GM12878 (cell line): ENCODE measurements around the gene GGT7. TPM values are rescaled to one million over a fixed set of nuclear protein-coding genes. Genes with fewer than 3 reads are reported as not detected.

Experiments
- ATAC-seq: fragments of 200-7000 bp; cut with Tn5 transposase; 3 replicates; pipeline ENCODE4 v1.9.1; 2020; ENCODE audit warnings: mild to moderate bottlenecking, moderate library complexity
- BruUV-seq: library from RNA; stranded (reverse); fragments of 400-500 nt; replicated peaks from 2 replicates; lab custom pipeline; 2021; lab: Mats Ljungman, UMichigan
- CTCF ChIA-PET: fragments of 300-600 bp; sonication (Branson Sonifier 250); formaldehyde crosslinking; extraction: SDS; loops from one replicate; lab custom pipeline; 2021; ENCODE audit warnings: inconsistent platforms; lab: Yijun Ruan, JAX
- POLR2A ChIA-PET: fragments of 350-600 bp; formaldehyde crosslinking; extraction: SDS; loops from one replicate; lab custom pipeline; 2021; ENCODE audit warnings: inconsistent platforms; lab: Charles Lee
- RAD21 ChIA-PET: fragments of 300-600 bp; sonication (Branson Sonifier 250); formaldehyde crosslinking; loops from one replicate; lab custom pipeline; 2023; ENCODE audit warnings: antibody characterized with exemption; ENCODE audit not compliant: unreplicated experiment; lab: Charles Lee
- SMC1A ChIA-PET: fragments of 300-600 bp; sonication (Branson Sonifier 250); formaldehyde crosslinking; loops from one replicate; lab custom pipeline; 2023; ENCODE audit not compliant: unreplicated experiment, uncharacterized antibody; lab: Charles Lee
- DNase-seq: peaks from one replicate; pipeline ENCODE4 v3.0.0-alpha.2; 2011; ENCODE audit warnings: low read depth, low spot score
- FAIRE-seq: peaks from 3 replicates; lab custom pipeline; 2011; peaks lifted over from hg19 to GRCh38; lab: Jason Lieb, UNC
- H2AFZ ChIP-seq: 2 replicates; pipeline ENCODE4 v1.6.0; 2011; ENCODE audit warnings: low read depth, low read length, control low read depth; ENCODE audit not compliant: control insufficient read depth
- H3K27ac ChIP-seq: 2 replicates; pipeline ENCODE4 v1.5.1; 2011; ENCODE audit warnings: control low read depth; ENCODE audit not compliant: control insufficient read depth, insufficient read depth
- H3K27me3 ChIP-seq, 2 experiments: replicated peaks in 1 of 2; 2 replicates each; pipeline versions ENCODE4 v1.6.0 to v1.6.1; 2011; ENCODE audit warnings: low read length in 1 of 2; ENCODE audit not compliant: control insufficient read depth in 2 of 2, insufficient read depth in 2 of 2
- H3K36me3 ChIP-seq, 2 experiments: 2 replicates each; pipeline ENCODE4 v1.5.1; 2011; ENCODE audit warnings: low read length in 1 of 2; ENCODE audit not compliant: control insufficient read depth in 2 of 2, insufficient read depth in 2 of 2
- H3K4me1 ChIP-seq: 2 replicates; pipeline ENCODE4 v1.6.1; 2011; ENCODE audit warnings: mild to moderate bottlenecking, low read length, moderate library complexity, mixed read lengths; ENCODE audit not compliant: control insufficient read depth, insufficient read depth
- H3K4me2 ChIP-seq: 2 replicates; pipeline ENCODE4 v1.6.0; 2011; ENCODE audit warnings: control low read depth; ENCODE audit not compliant: control insufficient read depth, insufficient read depth
- H3K4me3 ChIP-seq: fragments of 200-600 bp; sonication (generic); 2 replicates; pipeline ENCODE4 v1.5.1; 2016
- H3K79me2 ChIP-seq: 2 replicates; pipeline ENCODE4 v1.6.0; 2011; ENCODE audit warnings: low read length; ENCODE audit not compliant: control insufficient read depth, insufficient read depth
- H3K9ac ChIP-seq: 2 replicates; pipeline ENCODE4 v1.8.0; 2011; ENCODE audit warnings: low read length, control low read depth, mixed read lengths; ENCODE audit not compliant: control insufficient read depth, insufficient read depth
- H3K9me3 ChIP-seq: replicated peaks from 3 replicates; pipeline ENCODE4 v1.5.1; 2011; ENCODE audit warnings: mild to moderate bottlenecking, low read length; ENCODE audit not compliant: control insufficient read depth, insufficient read depth
- H4K20me1 ChIP-seq: 2 replicates; pipeline ENCODE4 v1.6.0; 2011; ENCODE audit not compliant: control insufficient read depth, insufficient read depth
- GATAD2B ChIP-seq: fragments of 450-650 bp; conservative IDR thresholded peaks from 2 replicates; pipeline ENCODE4 v1.6.1; 2017; ENCODE audit warnings: low read depth, mild to moderate bottlenecking, moderate library complexity
- IKZF2 ChIP-seq, 2 experiments: fragments of 450-650 bp; IDR thresholded peaks; 2 replicates each; pipeline ENCODE4 v1.6.1; 2017; ENCODE audit warnings: mild to moderate bottlenecking in 2 of 2, moderate library complexity in 2 of 2
- MTA3 ChIP-seq: IDR thresholded peaks from 2 replicates; pipeline ENCODE4 v1.6.1; 2012; ENCODE audit warnings: low read length, inconsistent platforms, borderline replicate concordance
- MXI1 ChIP-seq: fragments of 150-350 bp; IDR thresholded peaks from 2 replicates; pipeline ENCODE4 v1.6.1; 2011; ENCODE audit warnings: low read depth, mild to moderate bottlenecking, inconsistent platforms, low read length, improper control_type of control experiment
- POLR2AphosphoS5 ChIP-seq: IDR thresholded peaks from 2 replicates; pipeline ENCODE4 v1.6.1; 2011; ENCODE audit warnings: mild to moderate bottlenecking, low read length, inconsistent platforms
- RELA ChIP-seq: fragments of 450-650 bp; IDR thresholded peaks from 2 replicates; pipeline ENCODE4 v1.8.0; 2014; ENCODE audit warnings: borderline replicate concordance; ENCODE audit not compliant: partially characterized antibody
- RFX5 ChIP-seq: IDR thresholded peaks from 2 replicates; pipeline ENCODE4 v1.6.1; 2011; ENCODE audit warnings: low read depth, low read length, improper control_type of control experiment
- ZSCAN29 ChIP-seq: fragments of 450-650 bp; IDR thresholded peaks from 2 replicates; pipeline ENCODE4 v1.6.1; 2017; ENCODE audit warnings: mild to moderate bottlenecking, moderate library complexity
- WGBS: methylation state at CpG from one replicate; pipeline ENCODE4 v1.1.6; 2016; ENCODE audit warnings: low lambda C conversion rate; ENCODE audit not compliant: insufficient replicate concordance, insufficient coverage; ENCODE audit errors: missing lambda C conversion rate; 5-methylcytosine and 5-hydroxymethylcytosine counted together
- in situ Hi-C: fragments of 300-500 bp; cut with MboI; formaldehyde crosslinking; loops from 9 replicates; pipeline ENCODE4 v1.14.3; 2018; ENCODE audit warnings: mixed read lengths
- intact Hi-C: fragments of 100-400 bp; cut with micrococcal nuclease; formaldehyde crosslinking; loops from one replicate; pipeline ENCODE4 v1.14.2; 2022; ENCODE audit not compliant: unreplicated experiment
- polyA plus RNA-seq, 11 experiments: library from polyadenylated mRNA; depleted of rRNA in 4 of 11; unstranded in 6 of 11; stranded (reverse) in 5 of 11; fragments of >200 nt; fragmentation: Nextera tagmentation in 4 of 11; fragmentation: Illumina TruSeq in 1 of 11; extraction: Ambion mirVana in 4 of 11; extraction: Trizol in 1 of 11; gene quantifications; 1 replicate in 1 of 11; 2 replicates in 10 of 11; pipeline versions ENCODE4 v1.2.1 to v1.2.3, GENCODE V29; 2011 to 2016; ENCODE audit warnings: inconsistent platforms in 2 of 11, missing spikeins in 2 of 11, low read depth in 1 of 11
- total RNA-seq, 4 experiments: library from RNA; depleted of rRNA in 3 of 4; stranded (reverse); fragments of >200 nt in 3 of 4; fragmentation: Illumina TruSeq in 1 of 4; extraction: Trizol in 1 of 4; gene quantifications; 2 replicates each; pipeline versions ENCODE4 v1.2.1 to v1.2.3, GENCODE V29; 2013 to 2021
- TF ChIP-seq, protein P1 (sequence below): fragments of 450-650 bp; IDR thresholded peaks from 2 replicates; pipeline ENCODE4 v1.6.1; 2017; ENCODE audit warnings: mild to moderate bottlenecking, moderate library complexity
- TF ChIP-seq, protein P2 (sequence below): fragments of 450-650 bp; formaldehyde crosslinking; IDR thresholded peaks from 2 replicates; pipeline ENCODE4 v1.5.0; 2022; ENCODE audit warnings: mild to moderate bottlenecking, missing genetic modification characterization
- TF ChIP-seq, protein P3 (sequence below): IDR thresholded peaks from 2 replicates; pipeline ENCODE4 v1.6.1; 2012; ENCODE audit warnings: improper control_type of control experiment, low read depth, low read length; ENCODE audit not compliant: insufficient replicate concordance

GGT7 gene
- total and polyA plus RNA-seq, 10 of the 15 experiments (the other 5 are each of a cell fraction or from before 2014, with no cell fraction given), result 0.02 to 14.7 (median 5.3) TPM

DNA sequence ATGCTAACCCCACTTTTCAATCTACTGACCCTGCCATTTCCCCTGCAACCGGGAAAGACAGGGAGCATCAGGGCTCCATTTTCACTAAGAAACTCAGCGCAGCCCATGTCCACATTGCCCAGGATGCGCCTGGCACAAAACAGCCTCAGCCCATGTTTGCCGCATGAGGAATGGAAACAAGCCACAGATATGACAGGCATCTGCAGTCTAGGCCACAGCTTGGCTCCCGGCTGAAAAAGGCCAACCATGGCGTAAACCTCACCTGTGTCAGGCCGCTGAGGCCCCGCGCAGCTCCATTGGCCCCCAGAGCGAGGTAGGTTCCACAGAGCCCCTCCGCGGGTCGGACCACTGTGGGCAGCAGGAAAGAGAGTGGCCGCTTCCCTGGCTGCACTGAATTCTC, 21.7 kb downstream of the GGT7 start:
- BruUV-seq, result no TSS peak
- in situ Hi-C loops, result no loop called here
- Histone ChIP-seq H3K4me1 (no peaks in the 10 kb centered on the region), H3K27ac (no peak overlapping the region), H3K79me2 (no peaks in the 10 kb centered on the region), H3K4me2 (no peak overlapping the region), H4K20me1 (no peaks in the 10 kb centered on the region), H3K9ac (no peak overlapping the region), H3K4me3 (no peak overlapping the region), H3K27me3 (no peaks in the 10 kb centered on the region), H2AFZ (no peak overlapping the region), H3K9me3 (no peaks in the 10 kb centered on the region), H3K36me3 (no peaks in the 10 kb centered on the region)
- TF ChIP-seq GATAD2B (no peak), MTA3 (no peak), RELA (no peak), IKZF2 (IDR thresholded peaks at IDR 0.05) (no peak), MXI1 (no peak), ZSCAN29 (no peak), RFX5 (no peak), POLR2AphosphoS5 (no peak)
- TF ChIP-seq, protein P1, sequence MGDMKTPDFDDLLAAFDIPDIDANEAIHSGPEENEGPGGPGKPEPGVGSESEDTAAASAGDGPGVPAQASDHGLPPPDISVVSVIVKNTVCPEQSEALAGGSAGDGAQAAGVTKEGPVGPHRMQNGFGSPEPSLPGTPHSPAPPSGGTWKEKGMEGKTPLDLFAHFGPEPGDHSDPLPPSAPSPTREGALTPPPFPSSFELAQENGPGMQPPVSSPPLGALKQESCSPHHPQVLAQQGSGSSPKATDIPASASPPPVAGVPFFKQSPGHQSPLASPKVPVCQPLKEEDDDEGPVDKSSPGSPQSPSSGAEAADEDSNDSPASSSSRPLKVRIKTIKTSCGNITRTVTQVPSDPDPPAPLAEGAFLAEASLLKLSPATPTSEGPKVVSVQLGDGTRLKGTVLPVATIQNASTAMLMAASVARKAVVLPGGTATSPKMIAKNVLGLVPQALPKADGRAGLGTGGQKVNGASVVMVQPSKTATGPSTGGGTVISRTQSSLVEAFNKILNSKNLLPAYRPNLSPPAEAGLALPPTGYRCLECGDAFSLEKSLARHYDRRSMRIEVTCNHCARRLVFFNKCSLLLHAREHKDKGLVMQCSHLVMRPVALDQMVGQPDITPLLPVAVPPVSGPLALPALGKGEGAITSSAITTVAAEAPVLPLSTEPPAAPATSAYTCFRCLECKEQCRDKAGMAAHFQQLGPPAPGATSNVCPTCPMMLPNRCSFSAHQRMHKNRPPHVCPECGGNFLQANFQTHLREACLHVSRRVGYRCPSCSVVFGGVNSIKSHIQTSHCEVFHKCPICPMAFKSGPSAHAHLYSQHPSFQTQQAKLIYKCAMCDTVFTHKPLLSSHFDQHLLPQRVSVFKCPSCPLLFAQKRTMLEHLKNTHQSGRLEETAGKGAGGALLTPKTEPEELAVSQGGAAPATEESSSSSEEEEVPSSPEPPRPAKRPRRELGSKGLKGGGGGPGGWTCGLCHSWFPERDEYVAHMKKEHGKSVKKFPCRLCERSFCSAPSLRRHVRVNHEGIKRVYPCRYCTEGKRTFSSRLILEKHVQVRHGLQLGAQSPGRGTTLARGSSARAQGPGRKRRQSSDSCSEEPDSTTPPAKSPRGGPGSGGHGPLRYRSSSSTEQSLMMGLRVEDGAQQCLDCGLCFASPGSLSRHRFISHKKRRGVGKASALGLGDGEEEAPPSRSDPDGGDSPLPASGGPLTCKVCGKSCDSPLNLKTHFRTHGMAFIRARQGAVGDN, result no peak
- TF ChIP-seq, protein P2, sequence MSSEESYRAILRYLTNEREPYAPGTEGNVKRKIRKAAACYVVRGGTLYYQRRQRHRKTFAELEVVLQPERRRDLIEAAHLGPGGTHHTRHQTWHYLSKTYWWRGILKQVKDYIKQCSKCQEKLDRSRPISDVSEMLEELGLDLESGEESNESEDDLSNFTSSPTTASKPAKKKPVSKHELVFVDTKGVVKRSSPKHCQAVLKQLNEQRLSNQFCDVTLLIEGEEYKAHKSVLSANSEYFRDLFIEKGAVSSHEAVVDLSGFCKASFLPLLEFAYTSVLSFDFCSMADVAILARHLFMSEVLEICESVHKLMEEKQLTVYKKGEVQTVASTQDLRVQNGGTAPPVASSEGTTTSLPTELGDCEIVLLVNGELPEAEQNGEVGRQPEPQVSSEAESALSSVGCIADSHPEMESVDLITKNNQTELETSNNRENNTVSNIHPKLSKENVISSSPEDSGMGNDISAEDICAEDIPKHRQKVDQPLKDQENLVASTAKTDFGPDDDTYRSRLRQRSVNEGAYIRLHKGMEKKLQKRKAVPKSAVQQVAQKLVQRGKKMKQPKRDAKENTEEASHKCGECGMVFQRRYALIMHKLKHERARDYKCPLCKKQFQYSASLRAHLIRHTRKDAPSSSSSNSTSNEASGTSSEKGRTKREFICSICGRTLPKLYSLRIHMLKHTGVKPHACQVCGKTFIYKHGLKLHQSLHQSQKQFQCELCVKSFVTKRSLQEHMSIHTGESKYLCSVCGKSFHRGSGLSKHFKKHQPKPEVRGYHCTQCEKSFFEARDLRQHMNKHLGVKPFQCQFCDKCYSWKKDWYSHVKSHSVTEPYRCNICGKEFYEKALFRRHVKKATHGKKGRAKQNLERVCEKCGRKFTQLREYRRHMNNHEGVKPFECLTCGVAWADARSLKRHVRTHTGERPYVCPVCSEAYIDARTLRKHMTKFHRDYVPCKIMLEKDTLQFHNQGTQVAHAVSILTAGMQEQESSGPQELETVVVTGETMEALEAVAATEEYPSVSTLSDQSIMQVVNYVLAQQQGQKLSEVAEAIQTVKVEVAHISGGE (CRISPR knock-in tag), result no peak
- TF ChIP-seq, protein P3, sequence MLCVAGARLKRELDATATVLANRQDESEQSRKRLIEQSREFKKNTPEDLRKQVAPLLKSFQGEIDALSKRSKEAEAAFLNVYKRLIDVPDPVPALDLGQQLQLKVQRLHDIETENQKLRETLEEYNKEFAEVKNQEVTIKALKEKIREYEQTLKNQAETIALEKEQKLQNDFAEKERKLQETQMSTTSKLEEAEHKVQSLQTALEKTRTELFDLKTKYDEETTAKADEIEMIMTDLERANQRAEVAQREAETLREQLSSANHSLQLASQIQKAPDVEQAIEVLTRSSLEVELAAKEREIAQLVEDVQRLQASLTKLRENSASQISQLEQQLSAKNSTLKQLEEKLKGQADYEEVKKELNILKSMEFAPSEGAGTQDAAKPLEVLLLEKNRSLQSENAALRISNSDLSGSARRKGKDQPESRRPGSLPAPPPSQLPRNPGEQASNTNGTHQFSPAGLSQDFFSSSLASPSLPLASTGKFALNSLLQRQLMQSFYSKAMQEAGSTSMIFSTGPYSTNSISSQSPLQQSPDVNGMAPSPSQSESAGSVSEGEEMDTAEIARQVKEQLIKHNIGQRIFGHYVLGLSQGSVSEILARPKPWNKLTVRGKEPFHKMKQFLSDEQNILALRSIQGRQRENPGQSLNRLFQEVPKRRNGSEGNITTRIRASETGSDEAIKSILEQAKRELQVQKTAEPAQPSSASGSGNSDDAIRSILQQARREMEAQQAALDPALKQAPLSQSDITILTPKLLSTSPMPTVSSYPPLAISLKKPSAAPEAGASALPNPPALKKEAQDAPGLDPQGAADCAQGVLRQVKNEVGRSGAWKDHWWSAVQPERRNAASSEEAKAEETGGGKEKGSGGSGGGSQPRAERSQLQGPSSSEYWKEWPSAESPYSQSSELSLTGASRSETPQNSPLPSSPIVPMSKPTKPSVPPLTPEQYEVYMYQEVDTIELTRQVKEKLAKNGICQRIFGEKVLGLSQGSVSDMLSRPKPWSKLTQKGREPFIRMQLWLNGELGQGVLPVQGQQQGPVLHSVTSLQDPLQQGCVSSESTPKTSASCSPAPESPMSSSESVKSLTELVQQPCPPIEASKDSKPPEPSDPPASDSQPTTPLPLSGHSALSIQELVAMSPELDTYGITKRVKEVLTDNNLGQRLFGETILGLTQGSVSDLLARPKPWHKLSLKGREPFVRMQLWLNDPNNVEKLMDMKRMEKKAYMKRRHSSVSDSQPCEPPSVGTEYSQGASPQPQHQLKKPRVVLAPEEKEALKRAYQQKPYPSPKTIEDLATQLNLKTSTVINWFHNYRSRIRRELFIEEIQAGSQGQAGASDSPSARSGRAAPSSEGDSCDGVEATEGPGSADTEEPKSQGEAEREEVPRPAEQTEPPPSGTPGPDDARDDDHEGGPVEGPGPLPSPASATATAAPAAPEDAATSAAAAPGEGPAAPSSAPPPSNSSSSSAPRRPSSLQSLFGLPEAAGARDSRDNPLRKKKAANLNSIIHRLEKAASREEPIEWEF, result no peak
- intact Hi-C loops, result no loop called here
- WGBS, result 80% methylated on average over 14 of the region's 14 CpGs
- FAIRE-seq, result no peak
- ChIA-PET POLR2A (no interaction called here), CTCF (interaction anchor here (0.6 kb wide), 1 partner anchor 589 kb away, joined by 4 read pairs; no protein-coding TSS in a partner anchor), SMC1A (no interaction called here), RAD21 (no interaction called here)
- ATAC-seq, result no peak
- DNase-seq, result no peak
